GM04504 (cell line): Measurements from ENCODE around the gene GPHB5.
"Not testable (repeated sequence)": the region's sequence is repeated elsewhere in the genome, so short reads cannot be mapped to it uniquely, and the experiment has no call there.

ENCODE experiments used
- DNase-seq: peaks from one replicate; pipeline ENCODE4 v3.0.0-alpha.2; 2012; ENCODE audit warnings: low read depth

The GPHB5 gene, protein sequence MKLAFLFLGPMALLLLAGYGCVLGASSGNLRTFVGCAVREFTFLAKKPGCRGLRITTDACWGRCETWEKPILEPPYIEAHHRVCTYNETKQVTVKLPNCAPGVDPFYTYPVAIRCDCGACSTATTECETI

DNA sequence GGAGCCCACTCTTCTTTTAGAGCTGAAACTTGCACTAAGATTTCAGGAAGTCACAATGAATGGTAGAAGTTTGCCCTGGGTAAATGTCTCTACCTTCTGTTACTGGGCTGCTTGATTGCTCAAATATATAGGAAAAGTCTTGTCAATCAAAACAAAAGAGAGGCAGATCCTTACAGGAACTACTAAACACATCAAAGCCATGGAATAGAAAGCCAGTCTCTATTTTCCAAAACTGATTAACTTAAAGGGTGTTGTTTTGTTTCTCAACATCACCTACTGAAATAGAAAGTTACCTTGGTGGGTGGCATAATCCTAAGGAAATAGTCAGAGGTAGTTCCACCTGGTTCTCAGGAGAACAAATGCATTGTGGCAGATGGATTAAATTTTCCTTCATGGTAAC, at the start of gene GPHB5:
GPHB5 (minus strand) TSS at position 101 of the 400 bp plus-strand sequence. CDS start 1,086 bp downstream, outside the sequence.
- DNase-seq: no peak

DNA sequence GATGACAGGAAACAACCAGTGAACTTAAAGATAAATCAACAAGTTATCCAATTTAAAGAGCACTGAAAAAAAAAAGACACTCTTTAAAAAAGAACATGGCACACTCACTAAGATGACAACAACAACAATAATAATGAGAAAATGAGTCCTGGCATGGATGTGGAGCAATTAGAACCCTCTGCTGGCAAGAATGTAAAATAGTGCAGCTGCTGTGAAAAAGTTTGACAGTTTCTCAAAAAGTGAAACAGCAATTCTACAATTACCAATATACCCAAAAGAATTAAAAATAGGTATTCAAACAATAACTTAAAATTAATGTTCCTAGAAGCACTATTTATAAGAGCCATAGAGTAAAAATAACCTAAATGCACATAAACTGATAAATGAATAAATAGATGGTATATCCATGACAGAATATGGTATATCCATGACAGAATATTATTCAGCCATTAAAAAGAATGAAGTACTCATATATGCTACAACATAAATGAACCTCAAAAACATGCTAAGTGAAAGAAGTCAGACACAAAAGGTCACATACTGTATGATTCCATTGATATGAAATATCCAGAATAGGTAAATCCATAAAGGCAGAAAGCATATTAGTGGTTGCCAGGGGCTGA, 49.1 kb upstream of the GPHB5 start:
- no peak for DNase-seq

DNA sequence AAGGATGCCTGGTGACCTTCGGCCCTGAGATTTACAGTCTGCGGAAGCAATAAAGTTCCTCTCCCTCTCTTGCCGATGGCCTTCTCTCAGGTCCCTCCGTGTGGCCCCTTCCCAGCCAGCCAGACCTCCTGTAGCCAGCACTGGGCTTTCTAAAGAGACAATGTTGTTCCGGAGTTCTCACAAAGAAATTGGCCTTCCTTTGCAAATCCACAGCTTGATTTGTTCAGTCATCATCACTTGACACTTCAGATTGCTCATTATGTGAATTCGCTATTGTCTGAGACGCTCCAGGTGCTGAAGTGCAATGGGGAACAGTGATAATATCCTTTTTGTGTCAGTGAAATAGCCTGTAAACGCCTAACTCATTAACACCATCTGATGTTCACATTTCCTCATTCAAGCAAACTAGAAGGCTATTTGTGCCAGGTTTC, 43.7 kb upstream of the GPHB5 start:
- DNase-seq: no peak

DNA sequence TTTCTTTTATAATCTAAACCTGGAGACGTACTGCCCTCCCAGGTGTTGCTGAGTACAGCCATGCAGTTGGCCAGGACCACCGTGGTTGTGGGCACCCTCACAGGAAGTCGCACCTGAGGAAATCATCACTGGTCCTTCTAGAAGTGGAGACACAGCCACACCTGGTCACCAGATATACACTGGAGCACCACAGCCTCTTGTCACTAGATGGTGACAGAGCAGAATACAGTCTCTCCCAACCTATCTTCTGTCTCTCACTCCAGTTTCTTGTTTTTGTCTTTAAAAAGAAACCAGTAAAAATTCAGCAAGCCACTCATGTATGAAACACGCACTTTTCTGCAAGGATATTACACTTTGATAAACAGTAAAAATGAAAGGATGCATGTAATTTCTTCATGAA, 43.1 kb upstream of the GPHB5 start:
- DNase-seq: no peak

DNA sequence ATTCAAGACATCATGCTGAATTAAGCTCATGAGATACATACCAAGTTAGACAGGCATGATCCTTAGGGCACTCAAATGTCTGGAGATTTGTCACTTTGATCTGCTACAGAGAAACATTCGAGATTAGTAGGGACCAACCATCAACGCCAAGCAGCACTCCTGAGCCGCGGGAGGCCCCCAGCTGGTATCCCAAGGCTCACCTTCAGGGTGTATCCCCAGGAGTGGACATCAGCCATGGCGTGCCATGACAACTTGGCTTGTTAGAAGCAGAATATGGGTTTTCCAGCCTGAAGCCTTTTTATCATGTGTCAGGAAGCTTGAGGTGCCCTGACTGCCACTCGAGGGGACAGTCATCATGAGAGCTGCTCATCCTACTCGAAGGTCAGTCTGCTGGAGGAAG, 39.1 kb upstream of the GPHB5 start:
- no peak for DNase-seq

DNA sequence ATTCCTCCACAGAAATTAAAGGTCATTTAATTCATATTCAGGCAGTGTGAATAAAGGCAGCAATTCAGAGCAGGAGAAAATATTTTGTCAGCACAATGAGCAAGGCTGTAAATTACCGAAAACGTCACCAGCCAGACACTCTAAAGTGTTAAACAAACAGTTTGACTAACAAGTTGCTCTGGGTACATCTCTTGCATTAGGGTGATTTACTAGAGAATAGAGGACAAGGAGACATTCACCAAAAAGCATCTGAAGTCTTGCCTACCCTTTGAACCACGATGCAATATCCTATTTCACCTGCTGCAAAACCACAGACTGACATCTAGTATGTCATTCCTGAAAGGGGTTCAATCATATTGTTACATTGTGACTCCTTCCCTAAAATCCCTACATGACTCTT, 27.1 kb upstream of the GPHB5 start:
- no peak for DNase-seq

DNA sequence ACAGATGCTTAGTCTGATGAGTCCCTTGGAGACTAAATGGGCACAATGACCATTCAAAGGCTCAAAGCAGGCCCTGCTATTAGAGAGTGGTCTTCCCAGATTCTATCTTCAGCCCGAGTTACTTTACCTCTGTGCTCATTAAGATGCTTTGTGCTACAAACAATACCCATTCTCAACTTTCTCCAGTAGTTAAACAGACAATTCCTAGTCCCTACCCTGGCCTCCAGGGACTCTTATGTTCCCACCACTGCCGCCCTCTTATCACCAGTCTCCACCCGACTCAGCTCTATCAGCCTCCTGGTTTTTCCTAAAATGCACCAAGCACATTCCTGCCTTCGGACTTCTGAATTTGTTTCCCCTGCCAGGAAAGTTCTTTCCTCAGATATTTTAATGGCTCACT, 25.6 kb upstream of the GPHB5 start:
- DNase-seq: no peak

DNA sequence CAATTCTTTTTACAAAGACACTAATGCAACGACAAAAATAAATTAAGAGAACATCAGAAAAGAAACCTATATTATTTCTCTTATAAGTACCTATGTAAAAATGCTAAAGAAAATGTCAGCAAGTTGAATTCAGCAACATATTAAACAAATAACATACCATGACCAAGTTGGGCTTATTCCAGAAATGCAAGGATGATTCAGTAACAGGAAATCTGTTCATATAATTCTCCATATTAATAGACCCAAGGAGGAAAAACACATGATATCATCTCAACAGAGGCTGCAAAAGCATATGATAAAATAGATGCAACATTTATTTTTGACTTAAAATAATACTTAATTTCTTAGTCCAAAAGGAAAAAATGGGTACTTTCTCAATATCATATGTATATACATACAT, 25.1 kb upstream of the GPHB5 start:
- DNase-seq: no peak

DNA sequence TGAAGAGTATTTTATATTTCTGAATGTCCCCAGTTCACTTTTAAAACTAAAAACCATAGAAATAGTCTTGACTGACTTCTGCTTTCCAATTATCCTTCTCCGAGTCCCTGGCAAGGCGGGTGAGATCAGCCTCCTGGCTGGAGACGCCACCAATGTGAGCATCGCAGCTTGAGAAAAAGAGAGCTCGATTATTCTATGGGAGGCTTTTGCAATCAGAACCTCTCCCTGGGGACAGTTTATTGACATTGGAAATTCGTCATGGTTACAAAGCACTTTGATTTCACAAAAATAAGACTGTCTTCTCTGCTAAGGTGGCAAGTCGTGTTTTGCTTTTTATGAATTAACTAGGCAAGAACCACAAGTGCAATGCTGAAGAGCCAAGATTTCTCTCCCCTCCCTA, 23.6 kb upstream of the GPHB5 start:
- DNase-seq: no peak

DNA sequence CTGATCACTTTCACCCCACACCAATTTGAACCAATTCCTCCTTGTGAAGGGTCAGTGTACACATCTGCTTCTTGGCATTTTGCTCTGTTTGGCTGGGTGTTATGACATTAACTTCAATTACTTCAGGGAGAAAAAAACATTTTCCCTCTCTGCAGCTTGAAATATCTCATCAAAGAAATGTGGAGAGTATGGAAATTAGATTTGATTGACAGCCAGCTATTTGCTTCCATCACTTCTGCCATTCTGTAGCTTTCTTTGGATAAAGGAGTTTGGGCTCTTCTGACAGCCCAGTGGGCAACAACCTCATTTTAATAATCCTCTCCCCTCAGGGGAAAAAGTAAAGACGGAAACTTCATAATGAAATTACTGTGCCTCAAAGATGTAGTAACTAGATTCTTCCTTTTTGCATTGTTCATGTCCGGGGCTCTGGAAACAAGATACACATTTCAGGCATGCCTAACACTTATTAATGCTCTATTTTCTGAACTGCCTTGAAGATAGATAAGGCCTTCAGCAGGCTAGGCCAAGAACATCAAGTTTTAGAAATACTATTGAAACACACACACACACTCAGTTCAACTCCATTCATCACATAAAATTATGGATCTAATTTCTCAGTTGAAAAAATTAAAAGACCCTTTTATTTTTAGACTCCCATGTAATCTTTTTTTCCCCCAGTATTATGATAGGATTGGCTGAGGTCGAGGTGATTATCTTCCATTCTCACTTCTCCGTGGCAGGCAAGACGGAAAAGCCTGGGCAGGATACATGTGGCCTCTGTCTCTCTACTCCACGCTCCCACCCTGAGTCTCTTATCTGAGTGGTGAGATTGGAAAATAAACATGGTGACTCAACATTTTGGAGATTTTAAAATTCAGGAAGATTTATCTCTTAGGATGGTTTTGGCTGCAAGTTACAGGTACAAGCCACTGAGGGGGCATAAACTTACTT, 10.3 kb upstream of the GPHB5 start:
- DNase-seq: no peak

DNA sequence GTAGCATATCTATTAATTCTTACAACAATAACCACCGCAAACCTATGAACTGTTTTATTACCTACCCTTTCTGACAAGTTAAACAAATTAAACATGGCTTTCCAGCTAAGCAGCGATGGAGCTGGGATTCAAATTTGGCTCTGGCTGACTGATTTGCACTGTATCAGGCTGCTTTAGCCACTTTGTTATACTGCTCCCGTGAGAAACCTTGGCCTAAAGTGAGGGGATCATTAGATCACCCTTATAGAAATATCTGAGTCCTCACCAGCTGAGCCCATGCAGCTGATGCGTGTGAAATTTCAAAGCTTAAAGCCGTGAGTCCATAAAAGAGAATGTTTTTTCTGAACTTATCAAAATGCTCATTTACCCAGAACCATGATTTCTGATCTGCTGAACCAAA, 8.1 kb upstream of the GPHB5 start:
- DNase-seq: no peak

DNA sequence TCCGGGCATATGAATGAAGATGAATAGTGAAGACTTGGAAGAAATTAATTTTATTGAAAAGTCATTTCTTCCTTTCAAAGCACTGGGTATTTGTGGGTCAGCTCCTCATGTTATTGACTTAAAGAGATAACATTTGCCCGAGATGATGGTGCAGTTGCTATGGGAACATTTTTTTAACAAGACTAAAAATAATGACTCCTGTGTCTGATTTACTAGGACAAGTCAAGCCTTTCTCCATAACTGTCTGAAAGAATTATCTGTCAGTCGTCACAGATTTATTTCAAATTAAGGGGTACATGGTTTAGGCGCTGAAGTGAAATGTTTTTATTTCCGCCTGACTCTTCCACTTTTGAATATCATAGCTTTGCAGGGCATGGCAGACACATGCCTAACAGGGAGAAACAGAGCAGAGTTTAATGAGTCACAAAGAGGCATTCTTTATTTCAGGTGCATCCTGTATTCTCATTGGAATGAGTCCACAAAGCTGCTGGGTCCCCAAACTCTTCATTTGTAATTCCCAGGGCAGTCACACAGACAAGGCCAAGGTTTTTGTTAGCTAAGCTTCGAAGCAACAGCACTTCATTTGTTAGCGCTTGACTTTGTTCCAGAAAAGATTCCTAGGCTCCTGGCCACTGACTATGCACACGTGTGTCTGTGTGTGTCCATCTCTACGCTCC, 4.3 kb upstream of the GPHB5 start:
- DNase-seq: no peak

DNA sequence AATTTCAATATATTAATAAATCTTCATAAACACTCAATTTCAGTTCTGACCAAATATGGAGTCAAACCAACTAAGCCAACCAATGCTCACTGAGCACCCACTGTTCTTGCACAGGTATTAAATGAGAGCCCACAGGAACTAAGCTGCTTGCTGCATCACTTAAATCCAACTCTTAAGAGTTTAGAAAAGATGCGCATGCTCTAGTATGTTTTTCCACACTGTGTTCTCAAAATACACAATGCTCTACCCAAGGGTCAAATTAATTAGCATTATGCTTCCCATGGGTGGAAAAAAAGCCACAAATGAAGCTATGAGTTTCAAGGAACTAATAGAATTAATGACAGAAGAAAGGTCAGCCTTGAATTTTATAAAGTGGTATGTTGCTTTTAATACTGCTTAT, 3.7 kb upstream of the GPHB5 start:
- DNase-seq: no peak

DNA sequence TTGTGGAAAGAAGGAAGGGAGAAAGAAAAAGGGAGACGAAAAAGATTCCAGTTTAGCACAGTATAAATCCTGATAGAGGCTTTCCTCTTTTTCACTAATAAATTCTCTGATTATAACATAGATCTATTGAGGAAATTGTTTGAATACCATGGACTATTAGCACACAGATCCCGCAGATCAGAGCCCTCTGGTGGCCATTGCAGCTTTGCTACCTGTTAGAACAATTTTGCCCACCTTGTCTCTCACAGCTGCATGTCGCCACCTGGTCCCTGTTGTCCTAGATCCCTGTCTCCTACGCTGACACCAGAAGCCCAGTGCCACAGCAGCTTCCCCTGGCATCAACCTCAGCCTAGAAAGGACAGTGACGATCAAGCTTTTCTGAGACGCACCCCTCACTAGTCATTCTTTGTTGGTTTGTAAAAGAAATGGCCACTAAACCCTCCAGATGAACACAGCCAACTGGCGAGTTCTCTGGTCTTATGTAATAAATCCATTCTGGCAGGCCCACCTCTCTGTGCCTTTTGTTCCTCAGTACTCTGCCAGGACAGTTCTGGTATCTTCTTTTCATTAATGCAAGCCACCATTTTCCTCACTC, 9.9 kb downstream of the GPHB5 start:
- DNase-seq: no peak

DNA sequence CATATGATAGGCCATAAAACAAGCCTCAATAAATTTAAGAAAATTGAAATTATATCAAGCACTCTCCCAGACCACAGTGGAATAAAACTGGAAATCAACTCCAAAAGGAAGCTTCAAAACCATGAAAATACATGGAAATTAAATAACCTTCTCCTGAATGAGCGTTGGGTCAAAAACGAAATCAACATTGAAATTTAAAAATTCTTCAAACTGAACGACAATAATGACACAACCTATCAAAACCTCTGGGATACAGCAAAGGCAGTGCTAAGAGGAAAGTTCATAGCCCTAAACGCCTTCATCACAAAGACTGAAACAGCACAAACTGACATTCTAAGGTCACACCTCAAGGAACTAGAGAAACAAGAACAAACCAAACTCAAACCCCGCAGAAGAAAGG, 14.3 kb downstream of the GPHB5 start:
- not testable (repeated sequence) for DNase-seq

DNA sequence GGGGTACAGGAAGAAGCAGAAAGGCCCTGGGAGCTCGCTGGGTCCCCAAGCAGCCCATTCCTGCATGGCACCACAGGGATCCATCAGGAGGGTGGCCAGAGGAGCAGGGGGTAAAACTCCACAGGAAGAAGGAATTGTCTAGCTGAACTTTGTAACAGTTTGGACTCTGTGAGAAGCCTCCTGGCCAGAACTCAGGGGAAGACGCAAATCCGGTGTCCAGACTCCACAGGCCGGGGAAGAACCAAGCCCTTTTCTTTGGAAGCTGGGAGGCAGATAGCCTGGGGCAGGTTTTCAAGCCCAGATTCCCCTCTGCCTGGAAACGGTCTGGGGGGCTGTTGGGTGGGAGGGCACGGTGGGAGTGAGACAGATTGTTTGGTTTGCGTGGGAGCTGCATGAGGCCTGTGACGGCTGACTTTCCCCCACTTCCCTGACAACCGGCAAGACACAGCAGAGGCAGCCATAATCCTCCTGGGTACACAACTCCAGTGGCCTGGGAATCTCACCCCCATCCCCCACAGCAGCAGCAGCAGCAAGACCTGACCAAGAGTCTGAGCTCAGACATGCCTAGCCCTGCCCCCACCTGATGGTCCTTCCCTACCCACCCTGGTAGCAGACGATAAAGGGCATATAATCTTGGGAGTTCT, 16.7 kb downstream of the GPHB5 start:
- DNase-seq: no peak

DNA sequence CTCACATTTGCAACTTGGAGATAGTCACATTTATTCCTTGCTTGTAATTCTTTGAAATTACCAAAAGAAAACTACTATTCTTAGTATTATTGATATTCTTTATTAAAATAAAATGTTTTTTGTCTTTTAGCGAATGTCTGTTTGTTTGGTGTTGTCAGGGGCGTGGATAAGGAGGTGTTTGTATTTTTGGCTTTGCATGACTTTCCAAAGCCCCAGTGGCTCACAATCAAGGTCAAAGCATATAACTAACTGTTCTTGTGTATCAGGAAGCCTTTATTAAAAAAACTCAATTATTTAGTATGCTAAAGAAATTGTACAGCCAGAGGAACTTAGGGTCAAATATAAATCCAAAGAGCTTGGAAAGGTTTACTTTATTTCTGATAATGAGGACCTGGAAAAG, 17.9 kb downstream of the GPHB5 start:
- no peak for DNase-seq

DNA sequence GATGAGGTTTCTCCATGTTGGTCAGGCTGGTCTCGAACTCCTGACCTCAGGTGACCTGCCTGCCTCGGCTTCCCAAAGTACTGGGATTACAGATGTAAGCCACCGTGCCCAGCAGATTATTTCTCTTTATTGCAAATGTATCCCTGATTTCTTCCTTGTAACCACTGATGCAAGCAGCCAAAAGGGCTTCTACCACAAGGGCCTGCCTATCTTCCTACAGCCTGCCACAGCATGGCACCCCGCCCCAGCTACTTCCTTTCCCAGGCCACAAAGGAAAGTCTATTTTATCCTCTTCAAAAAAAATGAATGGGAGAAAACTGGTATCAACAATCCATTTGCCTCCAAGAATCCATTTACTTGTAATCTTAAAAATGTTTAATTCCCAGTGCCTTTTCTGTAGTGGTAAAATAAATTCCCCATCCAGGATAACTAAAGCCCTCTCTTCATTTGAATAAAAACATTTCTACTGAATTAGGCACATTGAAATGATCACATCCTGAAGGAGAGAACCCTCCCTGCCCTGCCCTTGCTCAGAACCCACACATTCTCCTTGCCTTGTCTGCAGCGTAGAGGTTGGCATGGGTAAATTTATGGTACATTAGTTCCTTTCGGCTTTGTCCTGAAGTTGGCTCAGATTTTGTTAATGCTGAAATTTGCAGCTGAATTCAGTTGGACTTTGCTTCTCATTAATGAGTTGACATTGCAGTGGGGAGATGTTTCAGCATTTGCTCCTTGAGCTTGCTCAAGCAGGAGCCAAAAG, 19.2 kb downstream of the GPHB5 start:
- DNase-seq: no peak

DNA sequence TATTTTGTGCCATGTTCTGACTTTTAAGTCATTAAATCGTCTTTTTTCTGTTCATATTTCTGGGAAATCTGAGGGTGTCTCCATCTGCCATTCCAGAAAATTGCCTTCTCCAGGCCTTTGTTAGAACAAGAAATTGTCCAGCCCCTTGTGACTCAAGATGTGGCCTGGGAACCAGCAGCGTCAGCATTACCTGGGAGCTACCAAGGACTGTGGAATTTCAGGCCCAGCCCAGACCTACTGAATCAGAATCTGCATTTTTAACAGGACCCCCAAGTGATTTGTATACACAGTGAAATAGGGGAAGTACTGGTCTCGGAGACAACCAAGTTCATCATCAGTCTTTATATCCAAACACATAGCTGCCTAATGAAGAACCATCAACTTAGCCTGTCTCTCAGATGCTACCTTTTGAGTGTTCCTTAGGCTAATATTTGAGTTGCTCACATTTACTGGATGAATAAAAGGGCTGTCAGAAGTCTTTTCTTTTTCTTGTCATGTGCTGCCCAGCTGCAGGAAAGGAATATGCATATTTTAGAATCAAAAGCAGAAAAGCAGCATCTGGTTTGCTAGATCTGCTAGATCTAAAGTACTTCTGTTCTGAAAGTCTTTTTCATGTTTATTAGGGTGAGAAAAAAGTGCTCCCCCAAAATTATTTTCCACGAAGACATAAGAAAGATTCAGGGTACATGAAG, 21.2 kb downstream of the GPHB5 start:
- no peak for DNase-seq

DNA sequence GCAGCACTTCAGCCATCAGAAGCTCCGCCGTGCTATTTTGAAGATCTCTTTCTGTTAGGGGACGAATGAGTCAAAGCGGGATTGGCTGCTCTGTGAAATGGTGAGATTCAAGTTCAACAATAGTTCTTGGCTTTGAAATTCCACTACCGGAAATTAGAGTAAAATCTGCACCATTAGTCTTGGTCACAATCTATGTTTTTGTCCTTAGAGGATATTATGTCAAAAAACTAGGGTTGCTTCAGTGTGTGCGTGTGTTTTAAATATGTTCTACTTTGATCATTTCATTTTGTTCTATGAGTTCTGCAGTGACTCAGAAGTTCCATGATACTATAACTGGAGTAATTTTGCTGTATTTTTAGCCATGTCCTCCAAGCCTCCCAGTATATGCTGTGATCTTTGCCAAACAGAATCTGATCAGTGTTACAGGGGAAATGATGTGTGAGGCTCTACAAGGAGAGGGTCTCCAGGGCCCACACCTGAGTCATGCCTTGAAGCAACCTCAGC, 22.6 kb downstream of the GPHB5 start:
- no peak for DNase-seq
